WTC11 (cell line): ENCODE data around the gene NGB. TPM values are rescaled to one million over a fixed set of nuclear protein-coding genes. Genes with fewer than 3 reads are reported as not detected.

Source experiments
- ATAC-seq: fragments of 200-7000 bp; cut with Tn5 transposase; 2 replicates; pipeline ENCODE4 v1.10.0; 2021; ENCODE audit warnings: mild to moderate bottlenecking, moderate library complexity
- CTCF ChIA-PET: fragments of 300-600 bp; sonication (Branson Sonifier 250); formaldehyde crosslinking; loops from one replicate; lab custom pipeline; 2021; ENCODE audit warnings: antibody characterized with exemption; lab: Charles Lee
- POLR2A ChIA-PET: fragments of 350-600 bp; sonication (Branson Sonifier 250); formaldehyde crosslinking; loops from one replicate; lab custom pipeline; 2021; ENCODE audit warnings: antibody characterized with exemption; lab: Charles Lee
- DNase-seq: peaks from one replicate; pipeline ENCODE4 v3.0.0; 2021; ENCODE audit warnings: low spot score
- H3K27ac Mint-ChIP-seq: 2 replicates; pipeline ENCODE4 v1.8.0; 2021; ENCODE audit warnings: mixed read lengths
- H3K27me3 Mint-ChIP-seq: 2 replicates; pipeline ENCODE4 v1.8.0; 2021; ENCODE audit warnings: low read depth, mild to moderate bottlenecking, moderate library complexity, mixed read lengths
- H3K36me3 Mint-ChIP-seq: 2 replicates; pipeline ENCODE4 v1.8.0; 2021; ENCODE audit warnings: mixed read lengths
- H3K4me1 Mint-ChIP-seq: 2 replicates; pipeline ENCODE4 v1.8.0; 2022; ENCODE audit warnings: mixed read lengths
- H3K4me3 Mint-ChIP-seq: 2 replicates; pipeline ENCODE4 v1.8.0; 2021; ENCODE audit warnings: mild to moderate bottlenecking, moderate library complexity, mixed read lengths
- H3K9me3 Mint-ChIP-seq: 2 replicates; pipeline ENCODE4 v1.8.0; 2021; ENCODE audit warnings: mixed read lengths
- ATF1 ChIP-seq: sonication (generic); formaldehyde crosslinking; IDR thresholded peaks from 2 replicates; pipeline ENCODE4 v1.8.1; 2023; ENCODE audit warnings: mild to moderate bottlenecking, moderate library complexity, missing genetic modification reagents
- ATF6 ChIP-seq: sonication (generic); formaldehyde crosslinking; IDR thresholded peaks from 2 replicates; pipeline ENCODE4 v1.8.1; 2023; ENCODE audit warnings: mild to moderate bottlenecking, missing genetic modification reagents
- CBFB ChIP-seq: sonication (generic); formaldehyde crosslinking; IDR thresholded peaks from 2 replicates; pipeline ENCODE4 v1.8.1; 2022; ENCODE audit warnings: mild to moderate bottlenecking, low read depth, missing genetic modification reagents
- CTCF ChIP-seq: fragments of 200-600 bp; IDR thresholded peaks from 2 replicates; pipeline ENCODE4 v1.8.0; 2022; ENCODE audit warnings: antibody characterized with exemption
- E2F4 ChIP-seq: sonication (generic); formaldehyde crosslinking; IDR thresholded peaks from 2 replicates; pipeline ENCODE4 v1.8.1; 2022; ENCODE audit warnings: low read depth, mild to moderate bottlenecking, moderate library complexity, missing genetic modification reagents, borderline replicate concordance
- ERG ChIP-seq: fragments of 250-450 bp; sonication (Bioruptor Pico); IDR thresholded peaks from 2 replicates; pipeline ENCODE4 v1.8.0; 2021; ENCODE audit warnings: mild to moderate bottlenecking
- ESRRA ChIP-seq: sonication (generic); formaldehyde crosslinking; IDR thresholded peaks from 2 replicates; pipeline ENCODE4 v1.8.1; 2022; ENCODE audit warnings: mild to moderate bottlenecking, missing genetic modification reagents, borderline replicate concordance
- GRHL2 ChIP-seq: fragments of 250-450 bp; sonication (Bioruptor Pico); IDR thresholded peaks from 2 replicates; pipeline ENCODE4 v1.8.0; 2022; ENCODE audit warnings: mild to moderate bottlenecking, moderate library complexity; ENCODE audit not compliant: insufficient replicate concordance, severe bottlenecking
- JUN ChIP-seq: sonication (generic); formaldehyde crosslinking; IDR thresholded peaks from 2 replicates; pipeline ENCODE4 v1.8.0; 2023; ENCODE audit warnings: mild to moderate bottlenecking, missing genetic modification reagents
- NFE2L1 ChIP-seq: sonication (generic); formaldehyde crosslinking; IDR thresholded peaks from 2 replicates; pipeline ENCODE4 v1.8.1; 2023; ENCODE audit warnings: missing genetic modification reagents
- PRRX2 ChIP-seq: fragments of 250-450 bp; sonication (Bioruptor Pico); IDR thresholded peaks from 2 replicates; pipeline ENCODE4 v1.8.0; 2021; ENCODE audit warnings: mild to moderate bottlenecking
- USF2 ChIP-seq: sonication (generic); formaldehyde crosslinking; IDR thresholded peaks from 2 replicates; pipeline ENCODE4 v1.8.1; 2023; ENCODE audit warnings: mild to moderate bottlenecking, missing genetic modification reagents, moderate library complexity
- ZNF232 ChIP-seq: sonication (generic); formaldehyde crosslinking; IDR thresholded peaks from 2 replicates; pipeline ENCODE4 v1.8.0; 2022; ENCODE audit warnings: mild to moderate bottlenecking, missing genetic modification reagents
- ZNF317 ChIP-seq: sonication (generic); formaldehyde crosslinking; IDR thresholded peaks from 2 replicates; pipeline ENCODE4 v1.8.1; 2023; ENCODE audit warnings: low read depth, mild to moderate bottlenecking, moderate library complexity, missing genetic modification reagents, borderline replicate concordance
- ZNF512 ChIP-seq: sonication (generic); formaldehyde crosslinking; IDR thresholded peaks from 2 replicates; pipeline ENCODE4 v1.8.1; 2022; ENCODE audit warnings: missing genetic modification reagents, borderline replicate concordance
- total RNA-seq: library from RNA; stranded (reverse); gene quantifications from 3 replicates; pipeline ENCODE4 v1.2.3, GENCODE V29; 2021

Gene NGB
- total RNA-seq, 1 experiment from 2014 or later = 0.33 TPM

- no peak overlapping the region for H3K27ac Mint-ChIP-seq
- POLR2A ChIA-PET = no interaction called here
- peaks cover 25% of the 10 kb centered on the region for H3K4me1 Mint-ChIP-seq
Measured at GRCh38 chr14:77310026-77310425, 39.0 kb upstream of the NGB start.

GRCh38 chr14:77309131-77309530 lies 38.1 kb upstream of the NGB start:
- POLR2A ChIA-PET = no interaction called here
- H3K27ac Mint-ChIP-seq = no peak overlapping the region
- ATAC-seq = no peak

More at GRCh38 chr14:77310026-77310425, 39.0 kb upstream of the NGB start:
- Mint-ChIP-seq H3K9me3 (no peaks in the 10 kb centered on the region), H3K4me3 (no peak overlapping the region)
- CTCF ChIA-PET = interaction anchor here (1.1 to 1.2 kb wide), 2 partner anchors 9 to 149 kb away, joined by 3 read pairs; no protein-coding TSS in a partner anchor
- DNase-seq = no peak
- no peak for ATAC-seq
- TF ChIP-seq ZNF512 (CRISPR knock-in tag) = no peak
- no peak for TF ChIP-seq CTCF
- TF ChIP-seq E2F4 (CRISPR knock-in tag) = no peak
- TF ChIP-seq PRRX2 = no peak
- no peak for TF ChIP-seq GRHL2 (CRISPR knock-in tag)
- TF ChIP-seq ESRRA (CRISPR knock-in tag) = no peak
- no peak for TF ChIP-seq ATF6
- TF ChIP-seq, all 79 proteins: peak for 0
- H3K27me3 Mint-ChIP-seq = no peaks in the 10 kb centered on the region
- H3K36me3 Mint-ChIP-seq = no peaks in the 10 kb centered on the region

GRCh38 chr14:77306851-77307496 lies 36.0 kb upstream of the NGB start:
- no peak overlapping the region for H3K4me3 Mint-ChIP-seq
- TF ChIP-seq USF2 (no peak), E2F4 (CRISPR knock-in tag) (no peak), ATF6 (no peak), ERG (CRISPR knock-in tag) (no peak), CBFB (CRISPR knock-in tag) (no peak), JUN (CRISPR knock-in tag) (no peak)
- TF ChIP-seq, all 79 proteins: peak for 0
- Mint-ChIP-seq H3K9me3 (no peaks in the 10 kb centered on the region), H3K4me1 (no peaks in the 10 kb centered on the region), H3K27me3 (no peaks in the 10 kb centered on the region), H3K36me3 (no peaks in the 10 kb centered on the region), H3K27ac (no peak overlapping the region; the same call in 1 of the 2 replicates)
- ATAC-seq (no peak), DNase-seq (no peak)
- ChIA-PET CTCF (interaction anchor here (1.0 to 2.1 kb wide), 5 partner anchors 9 to 156 kb away, joined by 3 to 29 read pairs (median 3); partner anchors contain the start of gene GSTZ1), POLR2A (interaction anchor here (0.5 kb wide), 1 partner anchor 167 kb away, joined by 3 read pairs; no protein-coding TSS in a partner anchor)

More at GRCh38 chr14:77309131-77309530, 38.1 kb upstream of the NGB start:
- TF ChIP-seq ZNF317 (CRISPR knock-in tag) (no peak), CBFB (CRISPR knock-in tag) (no peak), ZNF232 (CRISPR knock-in tag) (no peak), NFE2L1 (CRISPR knock-in tag) (no peak), ATF1 (CRISPR knock-in tag) (no peak)
- no peaks in the 10 kb centered on the region for H3K9me3 Mint-ChIP-seq
- CTCF ChIA-PET = interaction anchor here (1.2 kb wide), 1 partner anchor 149 kb away, joined by 3 read pairs; no protein-coding TSS in a partner anchor
- DNase-seq = no peak
- H3K4me1 Mint-ChIP-seq = peaks cover 17% of the 10 kb centered on the region
- H3K4me3 Mint-ChIP-seq = no peak overlapping the region
- no peaks in the 10 kb centered on the region for H3K27me3 Mint-ChIP-seq
- H3K36me3 Mint-ChIP-seq = no peaks in the 10 kb centered on the region
